ENCODE results near the gene KAZN.

KAZN gene

GRCh38 chr1:14999441-14999840, 401.0 kb downstream of the KAZN start:
- no peak for DNase-seq

DNA sequence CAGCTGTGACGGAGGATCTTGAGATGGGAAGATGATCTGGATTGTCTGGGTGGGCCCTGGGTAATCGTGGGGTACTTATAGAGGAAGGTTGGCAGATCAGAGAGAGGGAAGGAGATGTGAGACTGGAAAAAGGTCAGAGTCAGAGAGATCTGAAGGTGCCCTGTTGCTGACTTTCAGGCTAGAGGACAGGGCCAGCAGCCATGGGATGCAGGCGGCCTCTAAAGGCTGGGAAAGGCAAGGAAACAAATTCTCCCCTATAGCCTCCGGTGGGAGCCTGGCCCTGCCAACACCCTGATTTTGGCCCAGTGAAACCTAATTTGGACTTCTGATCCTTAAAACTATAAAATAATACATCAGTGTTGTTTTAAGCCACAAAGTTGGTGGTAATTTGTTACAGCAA, 401.5 kb downstream of the KAZN start:
- DNase-seq: no peak

- DNase-seq: no peak
These were observed 402.2 kb downstream of the KAZN start for GRCh38 chr1:15000671-15001070.

DNA sequence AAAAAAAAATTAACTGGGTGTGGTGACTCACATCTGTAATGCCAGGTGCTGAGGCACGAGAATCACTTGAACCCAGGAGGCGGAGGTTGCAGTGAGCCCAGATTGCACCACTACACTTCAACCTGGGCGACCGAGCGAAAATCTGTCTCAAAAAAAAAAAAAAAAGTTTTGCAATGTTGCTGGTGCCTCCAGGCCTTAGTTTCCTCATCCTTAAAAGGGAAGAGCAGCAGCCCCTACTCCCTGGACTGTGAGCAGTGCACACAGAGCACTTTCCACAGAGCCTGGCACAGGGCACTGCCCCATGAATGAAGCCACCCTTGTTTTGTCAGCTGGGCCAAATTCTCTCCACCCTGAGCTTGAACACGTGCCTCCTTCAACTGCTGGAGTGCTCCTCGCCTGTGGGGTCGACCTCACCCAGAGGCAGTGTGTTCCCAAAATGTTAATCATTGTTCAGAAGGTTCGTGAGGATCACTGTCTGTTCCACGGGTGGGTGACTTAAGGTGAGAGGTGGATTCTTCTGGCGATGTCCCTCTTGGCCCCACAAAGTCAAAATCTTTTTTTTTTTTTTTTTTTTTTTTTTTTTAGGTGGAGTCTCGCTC, 402.9 kb downstream of the KAZN start:
- DNase-seq: no peak

DNA sequence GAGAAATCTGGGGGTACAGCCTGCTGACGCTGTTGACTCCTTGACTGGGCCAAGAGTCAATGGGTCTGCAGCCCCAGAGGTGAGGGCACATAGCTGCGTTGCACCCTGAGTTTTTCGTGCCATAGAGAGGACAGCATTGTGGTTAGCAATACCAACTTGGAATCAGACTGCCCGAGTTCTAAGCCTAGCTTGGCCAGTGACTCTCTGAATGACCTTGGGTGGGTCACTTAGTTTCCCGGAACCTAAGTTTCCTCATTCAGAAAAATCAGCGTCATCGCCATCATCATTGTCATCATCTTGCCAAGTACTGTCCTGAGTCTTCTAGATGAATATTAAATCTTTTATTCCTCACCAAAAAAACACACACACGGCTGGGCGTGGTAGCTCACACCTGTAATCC, 403.8 kb downstream of the KAZN start:
- DNase-seq: no peak

- no peak for DNase-seq
These were observed 405.9 kb downstream of the KAZN start for GRCh38 chr1:15004396-15004795.

- DNase-seq: no peak
These were observed 406.6 kb downstream of the KAZN start for GRCh38 chr1:15005116-15005515.

DNA sequence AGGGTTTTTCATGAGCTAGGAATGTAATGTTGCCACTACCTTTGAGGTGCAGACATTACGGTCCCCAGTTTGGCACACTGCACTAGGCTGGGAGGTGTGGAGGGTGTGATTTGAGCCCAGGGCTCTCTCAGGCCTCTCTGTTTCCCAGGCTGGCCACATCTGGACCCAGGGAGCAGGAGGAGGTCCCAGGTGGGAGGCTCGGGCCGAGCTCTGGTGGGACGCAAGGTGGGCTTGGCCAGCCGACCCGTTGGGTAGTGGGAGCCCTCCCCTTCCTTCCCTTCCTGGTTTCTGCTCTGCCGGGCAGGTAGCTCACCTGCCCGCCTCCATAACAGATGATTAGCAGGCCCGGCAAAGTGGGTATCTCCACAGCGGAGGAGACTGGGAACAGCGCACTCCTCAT, 408.9 kb downstream of the KAZN start:
- no peak for DNase-seq

GRCh38 chr1:15007842-15008241, 409.4 kb downstream of the KAZN start:
- no peak for DNase-seq

DNA sequence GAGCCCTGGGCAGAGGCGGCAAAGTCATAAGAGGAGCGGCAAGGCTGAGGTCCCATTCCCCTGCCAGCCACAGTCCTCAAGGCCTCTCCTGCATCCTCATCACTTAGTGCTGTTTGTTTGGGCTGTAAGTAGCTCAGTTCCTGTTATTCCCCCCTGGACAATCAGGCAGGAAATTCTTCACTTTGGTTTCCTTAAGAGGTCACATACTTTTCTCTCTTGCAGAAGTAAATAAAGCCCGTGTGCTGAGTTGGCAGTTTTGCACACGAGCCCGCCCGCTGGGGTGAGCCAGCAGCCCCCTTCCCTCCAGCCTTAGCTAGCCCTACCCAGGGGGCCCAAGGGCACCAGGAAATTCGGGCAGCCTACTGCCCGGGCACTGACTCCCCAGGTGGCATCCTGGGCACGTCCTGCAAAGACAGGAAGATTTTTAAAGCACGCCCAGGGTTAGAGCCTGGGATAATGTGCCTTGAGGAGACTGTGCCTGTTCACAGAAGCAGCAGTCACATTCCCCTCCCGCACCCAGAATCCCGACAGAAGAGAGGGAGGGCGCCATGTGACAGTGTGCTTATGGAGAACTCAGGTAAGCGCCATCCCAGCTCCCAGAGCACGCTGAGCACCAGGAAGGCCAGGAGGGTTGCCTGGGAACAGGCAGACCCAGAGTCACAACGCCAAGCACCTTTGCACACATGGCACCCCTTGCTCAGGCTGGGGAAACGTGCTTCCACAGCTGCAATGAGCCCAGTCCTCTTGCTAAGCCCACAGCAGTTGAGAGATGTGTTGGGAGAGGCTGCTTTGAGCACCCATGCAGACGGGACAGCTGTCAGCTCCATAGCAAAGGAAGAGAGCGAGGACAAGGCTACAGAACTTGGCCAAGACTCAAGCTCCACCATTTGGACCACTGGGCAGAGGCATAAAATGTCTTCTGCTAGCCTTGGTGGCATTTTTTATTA, 410.6 kb downstream of the KAZN start:
- no peak for DNase-seq

DNA sequence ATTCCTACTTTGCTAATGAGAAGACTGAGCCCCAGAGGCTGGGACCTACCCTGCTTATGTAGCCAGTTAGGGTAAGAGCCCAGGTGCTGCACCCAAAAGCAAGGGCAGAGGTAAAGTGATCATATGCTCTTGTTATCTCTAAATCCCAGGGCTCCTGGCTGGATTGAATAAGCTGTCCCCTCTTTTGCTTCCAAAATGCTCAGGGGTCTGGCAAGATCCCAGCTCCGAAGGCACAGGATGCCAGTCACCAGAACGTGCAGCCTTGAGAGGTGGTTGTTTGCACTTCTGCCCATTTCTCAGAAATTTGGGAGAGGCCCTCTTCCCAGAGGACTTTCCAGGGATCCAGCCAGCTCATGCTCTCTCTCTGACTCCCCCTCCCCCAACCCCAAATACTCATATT, 412.7 kb downstream of the KAZN start:
- no peak for DNase-seq

DNA sequence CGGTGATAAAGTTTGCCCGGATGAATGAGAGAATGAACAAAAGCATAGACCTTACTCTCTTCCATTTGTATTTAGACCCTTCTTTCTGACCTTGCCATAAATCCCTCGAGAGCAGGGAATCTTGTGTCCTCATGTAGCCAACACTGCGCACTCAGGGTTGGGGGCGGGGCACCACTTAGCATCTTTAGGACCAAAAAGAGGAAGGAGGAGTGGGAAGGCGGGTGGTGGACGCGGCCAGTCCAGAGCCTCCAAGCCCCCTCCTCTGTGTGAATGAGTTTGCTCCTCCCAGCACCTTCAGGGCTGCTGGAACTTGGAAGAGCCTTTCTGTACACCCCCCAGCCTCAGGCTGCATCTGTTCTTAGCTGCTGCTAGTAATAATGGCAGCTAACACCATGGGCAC, 413.2 kb downstream of the KAZN start:
- no peak for DNase-seq

GRCh38 chr1:15012822-15013221, 414.3 kb downstream of the KAZN start:
- no peak for DNase-seq

DNA sequence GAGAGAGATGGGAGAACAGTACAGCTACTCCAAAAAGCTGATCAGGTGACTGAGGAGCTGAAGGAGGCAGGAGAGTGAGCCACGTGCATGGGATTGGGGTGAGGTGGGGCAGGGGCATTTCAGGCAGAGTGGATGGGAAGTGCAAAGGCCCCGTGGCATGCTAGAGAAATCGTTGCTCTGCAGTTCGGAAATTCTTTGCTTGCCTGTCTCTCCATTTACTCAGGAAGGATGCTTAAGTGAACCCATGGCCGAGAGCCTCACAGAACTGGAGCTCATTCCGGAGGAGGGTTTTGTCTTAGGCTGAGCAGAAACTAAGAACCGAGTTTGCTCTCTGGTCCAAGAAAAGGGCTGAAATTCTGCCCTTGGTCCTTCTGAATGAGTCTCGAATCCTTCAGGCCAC, 415.3 kb downstream of the KAZN start:
- DNase-seq: no peak

DNA sequence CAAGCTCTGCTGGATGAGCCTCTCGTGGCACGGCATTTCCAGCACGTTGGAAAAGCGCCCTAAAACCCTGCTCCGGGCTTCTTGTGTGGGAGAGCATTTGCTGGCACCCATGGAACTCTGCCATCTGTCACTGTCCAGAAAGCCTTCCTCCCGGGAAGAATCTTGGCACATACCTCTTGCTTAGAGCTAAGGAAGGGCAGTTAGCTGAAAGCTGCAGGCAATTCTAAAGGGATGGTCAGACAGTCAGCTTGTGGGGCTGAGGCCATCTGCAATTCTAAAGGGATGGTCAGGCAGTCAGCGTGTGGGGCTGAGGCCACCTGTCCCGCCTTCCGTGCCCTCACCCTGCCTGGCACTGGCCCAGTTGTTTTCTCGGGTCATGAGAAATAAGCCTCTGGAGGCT, 416.0 kb downstream of the KAZN start:
- DNase-seq: no peak

GRCh38 chr1:15016001-15016400, 417.5 kb downstream of the KAZN start:
- DNase-seq: no peak

DNA sequence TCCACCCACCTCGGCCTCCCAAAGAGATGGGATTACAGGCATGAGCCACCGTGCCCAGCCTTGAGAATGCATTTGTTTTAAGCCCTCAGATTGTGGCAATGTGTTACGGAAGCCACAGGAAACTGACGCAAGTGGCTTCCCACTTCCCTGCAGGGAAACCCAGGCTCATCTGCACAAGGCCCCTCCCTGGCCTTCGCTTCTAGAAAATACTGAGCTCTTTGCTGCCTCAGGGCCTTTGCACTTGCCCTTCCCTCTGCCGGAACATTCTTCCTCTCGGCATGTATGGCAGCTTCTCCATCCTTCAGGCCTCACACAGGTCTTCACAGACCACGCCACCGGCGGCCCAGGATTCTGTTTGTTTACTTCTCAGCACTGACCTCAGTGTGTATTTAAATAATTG, 418.0 kb downstream of the KAZN start:
- no peak for DNase-seq

DNA sequence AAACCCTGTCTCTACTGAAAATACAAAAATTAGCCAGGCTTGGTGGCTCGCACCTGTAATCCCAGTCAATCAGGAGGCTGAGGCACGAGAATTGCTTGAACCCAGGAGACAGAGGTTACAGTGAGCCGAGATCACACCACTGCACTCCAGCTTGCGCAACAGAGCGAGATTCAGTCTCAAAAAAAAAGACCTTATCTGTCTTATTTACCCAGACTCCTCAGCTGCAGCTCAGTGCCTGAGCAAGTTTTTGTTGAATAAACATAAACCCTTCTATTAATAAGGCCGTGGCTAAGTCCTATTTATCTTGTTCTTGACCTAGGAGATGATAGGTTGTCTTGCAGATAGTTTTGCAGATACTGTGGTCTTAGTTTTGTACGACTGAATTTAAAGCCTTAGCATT, 418.6 kb downstream of the KAZN start:
- DNase-seq: no peak

DNA sequence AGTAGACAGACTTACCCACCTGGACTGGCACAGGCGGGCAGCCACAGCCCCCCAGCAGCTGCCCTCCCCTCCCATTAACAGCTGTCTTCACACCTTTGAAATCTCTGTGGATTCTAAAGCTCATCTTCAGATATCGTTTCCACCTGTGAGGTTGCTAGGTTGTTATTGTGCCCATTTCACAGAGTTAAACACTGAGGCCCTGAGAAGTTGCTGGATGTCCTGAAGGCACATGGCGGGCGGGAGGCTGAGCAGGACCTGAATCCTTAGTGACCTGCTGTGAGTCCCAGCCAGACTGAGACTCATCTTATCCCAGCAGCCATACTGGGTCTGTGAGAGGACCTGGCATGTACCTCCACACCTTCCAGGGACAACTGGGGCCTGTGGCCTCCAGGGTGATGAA, 420.3 kb downstream of the KAZN start:
- DNase-seq: no peak

GRCh38 chr1:15020943-15021745, 422.7 kb downstream of the KAZN start:
- DNase-seq: no peak

DNA sequence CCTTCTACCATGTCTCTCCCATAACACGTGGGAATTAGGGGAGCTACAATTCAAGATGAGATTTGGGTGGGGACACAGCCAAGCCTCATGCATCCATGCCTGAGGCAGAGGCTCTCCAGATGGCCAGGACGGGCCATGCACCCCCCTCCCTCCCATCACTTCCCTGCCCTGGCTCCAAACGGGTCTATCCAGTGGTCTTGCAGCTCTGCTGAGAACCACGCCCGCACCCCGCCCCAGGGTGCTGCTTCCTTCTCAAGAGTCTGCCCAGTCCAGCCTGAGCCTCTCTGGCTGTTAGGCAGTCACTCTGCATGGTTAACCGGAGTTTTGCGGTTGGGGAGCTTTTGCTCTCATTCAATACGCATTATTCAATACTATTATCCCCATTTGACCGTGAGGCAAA, 423.6 kb downstream of the KAZN start:
- DNase-seq: no peak

GRCh38 chr1:15023205-15023604, 424.7 kb downstream of the KAZN start:
- no peak for DNase-seq

- DNase-seq: no peak
These were observed 425.5 kb downstream of the KAZN start for GRCh38 chr1:15023976-15024375.

DNA sequence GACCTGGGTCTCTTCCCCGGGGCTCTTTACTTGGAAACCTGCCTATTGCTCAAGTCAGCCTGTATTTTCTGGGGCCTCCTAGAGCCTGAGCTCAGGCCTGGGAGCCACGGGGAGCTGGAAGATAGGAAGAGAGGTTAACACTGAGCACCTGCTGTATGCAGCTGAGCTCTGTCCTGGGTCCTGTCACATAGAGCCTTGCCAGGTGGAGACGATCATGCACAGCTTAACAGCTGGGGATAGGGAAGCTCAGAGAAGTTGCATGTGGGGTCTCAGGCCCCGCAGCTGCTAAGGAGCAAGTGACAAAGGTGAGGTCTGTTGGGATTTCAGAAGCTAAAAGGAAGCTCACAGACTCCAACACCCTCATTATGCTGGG, 427.6 kb downstream of the KAZN start:
- no peak for DNase-seq

Data from fibroblast of skin of right biceps (primary cell).